NCI-H446 treated with DMSO at 0.1 percent for 48 hours (cell line): ENCODE results near the gene GUK1.

Experiments
- DNase-seq: peaks from one replicate; lab custom pipeline; 2025; lab: John Stamatoyannopoulos, UW

The GUK1 gene

GRCh38 chr1:228139931-228140723 lies at the start of gene GUK1:
GUK1 (plus strand) TSS chr1:228140279; CDS start chr1:228140303, 24 bp downstream.
- peak; percentile 99 for DNase-seq

- no peak for DNase-seq
Measured at GRCh38 chr1:228090613-228091081, 49.4 kb upstream of the GUK1 start.

- no peak for DNase-seq
Measured at GRCh38 chr1:228091084-228091483, 49.0 kb upstream of the GUK1 start.

GRCh38 chr1:228092342-228093049 lies 47.6 kb upstream of the GUK1 start:
- no peak for DNase-seq

- DNase-seq, result no peak
Measured at GRCh38 chr1:228093050-228093906, 46.8 kb upstream of the GUK1 start.

GRCh38 chr1:228094432-228095016 lies 45.6 kb upstream of the GUK1 start:
- no peak for DNase-seq

GRCh38 chr1:228095161-228095560 lies 44.9 kb upstream of the GUK1 start:
- no peak for DNase-seq

GRCh38 chr1:228095938-228096337 lies 44.1 kb upstream of the GUK1 start:
- no peak for DNase-seq

- DNase-seq, result no peak
Measured at GRCh38 chr1:228096416-228097332, 43.4 kb upstream of the GUK1 start.

GRCh38 chr1:228097333-228098081 lies 42.6 kb upstream of the GUK1 start:
- no peak for DNase-seq

GRCh38 chr1:228098323-228098931 lies 41.7 kb upstream of the GUK1 start:
- no peak for DNase-seq

- DNase-seq, result no peak
Measured at GRCh38 chr1:228099331-228099732, 40.7 kb upstream of the GUK1 start.

- no peak for DNase-seq
Measured at GRCh38 chr1:228100822-228101613, 39.1 kb upstream of the GUK1 start.

- DNase-seq, result no peak
Measured at GRCh38 chr1:228101614-228101993, 38.5 kb upstream of the GUK1 start.

- no peak for DNase-seq
Measured at GRCh38 chr1:228101994-228102790, 37.9 kb upstream of the GUK1 start.

- DNase-seq, result peak; percentile 83
Measured at GRCh38 chr1:228102791-228103620, 37.1 kb upstream of the GUK1 start, which contains the start of gene C1orf35. C1orf35 (minus strand) TSS chr1:228103325; CDS start chr1:228103227, 98 bp downstream.
